AG04450 (cell line): ENCODE measurements around the gene RFTN1. TPM values are rescaled to one million over a fixed set of nuclear protein-coding genes. Genes with fewer than 3 reads are reported as not detected.

Experiments used
- CTCF ChIA-PET: fragments of 300-600, 350-600 bp; formaldehyde crosslinking; extraction: SDS; loops from one replicate; lab custom pipeline; 2022; ENCODE audit warnings: antibody characterized with exemption, inconsistent platforms; lab: Charles Lee
- POLR2A ChIA-PET: fragments of 350-600 bp; formaldehyde crosslinking; extraction: SDS; loops from one replicate; lab custom pipeline; 2021; ENCODE audit warnings: antibody characterized with exemption, inconsistent platforms; lab: Yijun Ruan, JAX
- DNase-seq: peaks from one replicate; pipeline ENCODE4 v3.0.0-alpha.2; 2011; ENCODE audit warnings: low read depth, low spot score
- H3K27ac ChIP-seq: one replicate; pipeline ENCODE4 v1.5.1; 2012; ENCODE audit warnings: low read depth, low read length, control low read depth
- H3K27me3 ChIP-seq: one replicate; pipeline ENCODE4 v1.6.0; 2012; ENCODE audit warnings: low read length; ENCODE audit not compliant: control insufficient read depth, insufficient read depth
- H3K4me3 ChIP-seq: 2 replicates; pipeline ENCODE4 v1.5.1; 2011; ENCODE audit warnings: mild to moderate bottlenecking, low read depth, low read length, control low read depth
- H3K9me3 ChIP-seq: 2 replicates; pipeline ENCODE4 v1.5.1; 2012; ENCODE audit warnings: low read length; ENCODE audit not compliant: control insufficient read depth, insufficient read depth
- CTCF ChIP-seq: IDR thresholded peaks from 2 replicates; pipeline ENCODE4 v1.5.1; 2011; ENCODE audit warnings: low read depth, low read length, control low read depth, inconsistent platforms
- polyA plus RNA-seq: library from polyadenylated mRNA; depleted of rRNA; stranded (reverse); fragments of >200 nt; gene quantifications from 2 replicates; pipeline ENCODE4 v1.2.3, GENCODE V29; 2011

Gene RFTN1
- polyA plus RNA-seq, 1 experiment, result 97.3 TPM

GRCh38 chr3:16286751-16287543 is 226.6 kb downstream of the RFTN1 start:
- ChIA-PET POLR2A (no interaction called here), CTCF (interaction anchor here (0.6 to 0.9 kb wide), 3 partner anchors 231 to 270 kb away, joined by 3 to 4 read pairs (median 3); no protein-coding TSS in a partner anchor)
- H3K27me3 ChIP-seq, result no peaks in the 10 kb centered on the region
- H3K9me3 ChIP-seq, result no peaks in the 10 kb centered on the region
- TF ChIP-seq CTCF, result no peak
- no peak for DNase-seq
- H3K4me3 ChIP-seq, result no peak overlapping the region
- no peak overlapping the region for H3K27ac ChIP-seq

DNA sequence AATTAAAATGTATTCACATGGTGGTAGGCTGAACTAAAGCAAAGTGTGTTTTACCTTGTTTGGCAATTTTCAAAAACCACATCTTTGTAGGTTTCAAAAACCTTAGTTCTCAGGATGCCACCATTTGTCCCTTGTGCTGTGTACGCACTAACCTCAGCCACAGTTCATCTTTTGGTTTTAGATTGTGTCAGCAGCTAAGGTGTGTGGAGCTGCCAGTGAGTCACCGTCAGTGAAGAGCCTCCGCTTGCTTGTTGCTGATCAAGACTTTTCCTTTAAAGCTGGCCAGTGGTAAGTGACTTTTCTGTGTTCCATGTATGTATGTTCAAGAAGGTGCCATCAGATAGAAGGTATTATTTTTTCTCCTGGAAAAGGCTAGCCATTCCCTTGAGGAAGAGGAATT is 227.3 kb downstream of the RFTN1 start:
- Histone ChIP-seq H3K4me3 (no peak overlapping the region), H3K9me3 (no peaks in the 10 kb centered on the region), H3K27ac (no peak overlapping the region), H3K27me3 (no peaks in the 10 kb centered on the region)
- no peak for TF ChIP-seq CTCF
- ChIA-PET CTCF (interaction anchor here (0.9 to 2.0 kb wide), 3 partner anchors 14 to 265 kb away, joined by 3 to 6 read pairs (median 4); no protein-coding TSS in a partner anchor), POLR2A (no interaction called here)
- no peak for DNase-seq

- Histone ChIP-seq H3K9me3 (no peaks in the 10 kb centered on the region), H3K4me3 (no peak overlapping the region), H3K27ac (no peak overlapping the region), H3K27me3 (no peaks in the 10 kb centered on the region)
- no peak for DNase-seq
- POLR2A ChIA-PET, result no interaction called here
- CTCF ChIA-PET, result interaction anchor here (2.0 kb wide), 1 partner anchor 267 kb away, joined by 6 read pairs; no protein-coding TSS in a partner anchor
- TF ChIP-seq CTCF, result no peak
These were observed 228.9 kb downstream of the RFTN1 start for GRCh38 chr3:16284633-16285032.

DNA sequence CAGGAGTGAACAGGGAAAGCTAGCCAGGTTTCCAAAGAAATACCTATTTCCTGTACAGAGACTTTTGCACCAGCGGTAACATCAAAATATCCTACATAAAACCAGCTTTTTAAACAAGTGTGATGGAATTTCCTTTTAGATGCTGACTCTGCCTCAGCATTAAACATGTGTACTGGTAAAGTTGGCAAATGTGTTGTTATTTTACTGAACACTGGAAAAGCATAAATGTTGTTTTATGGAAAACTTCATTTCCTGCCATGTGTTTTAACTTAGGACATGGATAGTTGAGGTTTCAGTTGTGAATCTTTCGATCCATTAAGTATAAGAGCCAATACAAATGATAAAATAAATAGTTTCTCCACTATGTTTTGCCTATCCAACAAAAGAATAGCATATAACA is 232.8 kb downstream of the RFTN1 start:
- CTCF ChIA-PET, result interaction anchor here (2.1 to 6.1 kb wide), 2 partner anchors 10 to 13 kb away, joined by 14 to 38 read pairs; no protein-coding TSS in a partner anchor
- H3K27me3 ChIP-seq, result no peaks in the 10 kb centered on the region
- no peak for TF ChIP-seq CTCF
- no peak for DNase-seq
- no peaks in the 10 kb centered on the region for H3K9me3 ChIP-seq
- H3K4me3 ChIP-seq, result no peak overlapping the region
- H3K27ac ChIP-seq, result no peak overlapping the region
- POLR2A ChIA-PET, result no interaction called here

DNA sequence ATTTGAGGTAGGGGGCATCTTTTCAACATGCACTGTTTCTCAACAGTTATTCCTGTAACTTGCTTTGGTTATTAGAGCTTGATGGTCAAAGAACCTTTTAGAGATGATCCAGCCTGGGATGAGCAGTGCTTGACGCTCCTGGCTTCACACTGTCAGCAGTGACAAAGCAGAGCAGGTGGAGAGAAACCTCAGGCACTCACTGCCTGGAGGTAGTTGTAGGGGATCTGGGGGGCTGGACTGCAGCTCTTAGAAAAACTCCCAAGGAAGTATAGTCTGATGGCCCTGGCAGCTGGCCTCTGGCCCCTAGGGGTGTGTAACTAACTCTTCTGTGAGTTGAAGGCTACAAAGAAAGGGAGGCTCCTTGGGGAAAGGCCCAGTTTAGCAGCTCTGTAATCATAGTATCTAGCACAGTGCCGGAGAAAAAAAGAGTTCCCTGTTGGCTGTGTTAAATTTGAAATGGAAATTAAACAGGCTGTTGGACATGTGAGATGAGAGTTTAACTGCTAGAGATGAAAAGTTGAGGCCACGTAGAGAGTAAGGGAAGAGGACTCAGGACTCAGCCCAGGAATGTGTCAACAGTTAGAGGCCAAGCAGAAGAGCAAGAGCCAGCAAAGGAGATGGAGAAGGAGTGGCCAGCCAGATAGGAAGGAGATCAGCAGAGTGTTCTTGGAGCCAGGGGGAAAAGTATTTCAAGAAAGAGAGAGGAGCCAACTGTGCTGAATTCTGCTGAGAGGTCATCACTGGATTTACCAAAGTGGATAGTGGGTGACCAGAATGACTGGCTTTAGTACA is 234.3 kb downstream of the RFTN1 start:
- Histone ChIP-seq H3K9me3 (no peaks in the 10 kb centered on the region), H3K4me3 (no peak overlapping the region), H3K27me3 (no peaks in the 10 kb centered on the region), H3K27ac (no peak overlapping the region)
- no peak for DNase-seq
- TF ChIP-seq CTCF, result no peak
- POLR2A ChIA-PET, result no interaction called here
- CTCF ChIA-PET, result interaction anchor here (1.3 to 6.1 kb wide), 3 partner anchors 10 to 238 kb away, joined by 4 to 38 read pairs (median 4); no protein-coding TSS in a partner anchor
